DND-41 (cell line): Measurements from ENCODE around the gene HOXC11.

Experiments
- CTCF ChIP-seq: IDR thresholded peaks from 2 replicates; pipeline ENCODE4 v1.5.1; 2012; ENCODE audit warnings: borderline replicate concordance, low read length, moderate library complexity, mild to moderate bottlenecking; ENCODE audit not compliant: poor library complexity, severe bottlenecking; ENCODE audit errors: extremely low read depth
- EZH2 ChIP-seq: IDR thresholded peaks from 3 replicates; pipeline ENCODE4 v1.6.1; 2012; ENCODE audit warnings: borderline replicate concordance, low read depth, mild to moderate bottlenecking, moderate library complexity, low read length, inconsistent platforms; ENCODE audit not compliant: severe bottlenecking

- TF ChIP-seq CTCF (no peak), EZH2 (no peak)
Measured at GRCh38 chr12:53929527-53929926, 43.4 kb upstream of the HOXC11 start.
